Peyer's patch (tissue), 4 donors: ENCODE measurements around the gene AMBRA1. TPM values are rescaled to one million over a fixed set of nuclear protein-coding genes. Genes with fewer than 3 reads are reported as not detected.
"Not testable (repeated sequence)": the region's sequence is repeated elsewhere in the genome, so short reads cannot be mapped to it uniquely, and the experiment has no call there.

Experiments
- DNase-seq, 3 donors: peaks; one replicate each; pipeline ENCODE4 v3.0.0-alpha.2; 2017 to 2019
- H3K27ac ChIP-seq, 4 donors: fragments of 200-600 bp; sonication (generic); one replicate each; pipeline ENCODE4 v1.5.1; 2016 to 2019
- H3K27me3 ChIP-seq, 2 donors: fragments of 200-600 bp; sonication (generic); one replicate each; pipeline ENCODE4 v1.5.1; 2019
- H3K36me3 ChIP-seq, 3 donors: fragments of 200-600 bp; sonication (generic); one replicate each; pipeline ENCODE4 v1.5.1; 2016 to 2019
- H3K4me1 ChIP-seq, 4 donors: fragments of 200-600 bp; sonication (generic); one replicate each; pipeline ENCODE4 v1.5.1; 2016 to 2019
- H3K4me3 ChIP-seq, 4 donors: fragments of 200-600 bp; sonication (generic); 1 replicate in 3 of 4; 2 replicates in 1 of 4; pipeline ENCODE4 v1.5.1; 2016 to 2019; ENCODE audit warnings: mild to moderate bottlenecking in 1 of 4
- H3K9me3 ChIP-seq, 4 donors: fragments of 200-600 bp; sonication (generic); one replicate each; pipeline ENCODE4 v1.5.1; 2016 to 2019; ENCODE audit warnings: mild to moderate bottlenecking in 1 of 4
- CTCF ChIP-seq, 6 experiments: fragments of 450-650 bp in 4 of 6; fragments of 200-600 bp in 2 of 6; sonication (generic) in 1 of 6; IDR thresholded peaks; one replicate each; pipeline ENCODE4 v1.5.1; 2017 to 2019; ENCODE audit warnings: antibody characterized with exemption in 6 of 6, mild to moderate bottlenecking in 3 of 6, moderate library complexity in 1 of 6
- POLR2A ChIP-seq, 2 donors: fragments of 450-650 bp; IDR thresholded peaks; one replicate each; pipeline ENCODE4 v1.5.1; 2017; ENCODE audit warnings: antibody characterized with exemption in 2 of 2, mild to moderate bottlenecking in 2 of 2, moderate library complexity in 2 of 2
- total RNA-seq, 4 donors: library from RNA; depleted of rRNA; stranded (reverse); fragments of >200 nt; gene quantifications; one replicate each; pipeline ENCODE4 v1.1.0, GENCODE V29; 2016

AMBRA1 gene
- total RNA-seq, 4 donors from 2014 or later, result 28.9 to 61.6 (median 41.6) TPM

- H3K27me3 ChIP-seq, result no peaks in the 10 kb centered on the region
- no peak overlapping the region for H3K4me3 ChIP-seq
- H3K9me3 ChIP-seq, result no peaks in the 10 kb centered on the region
- H3K36me3 ChIP-seq, result no peaks in the 10 kb centered on the region
- DNase-seq, result no peak
- H3K27ac ChIP-seq, result peak overlapping the region in 1 of 4 donors; percentile 36
- peaks cover 0 to 20% (median 2%) of the 10 kb centered on the region in 4 donors for H3K4me1 ChIP-seq
- no peak for TF ChIP-seq CTCF (IDR thresholded peaks at IDR 0.05)
Measured at GRCh38 chr11:46522682-46523281, 71.0 kb downstream of the AMBRA1 start.

- Histone ChIP-seq H3K4me1 (peaks cover 0 to 20% (median 2%) of the 10 kb centered on the region in 4 donors), H3K36me3 (no peaks in the 10 kb centered on the region), H3K27me3 (no peaks in the 10 kb centered on the region), H3K27ac (no peak overlapping the region), H3K9me3 (no peaks in the 10 kb centered on the region), H3K4me3 (no peak overlapping the region)
- no peak for DNase-seq
- TF ChIP-seq CTCF (IDR thresholded peaks at IDR 0.05) (no peak), POLR2A (IDR thresholded peaks at IDR 0.05) (no peak)
Measured at GRCh38 chr11:46521961-46522681, 71.7 kb downstream of the AMBRA1 start.

- Histone ChIP-seq H3K27ac (no peak overlapping the region), H3K27me3 (no peaks in the 10 kb centered on the region), H3K4me3 (no peak overlapping the region), H3K36me3 (no peaks in the 10 kb centered on the region), H3K4me1 (peaks cover 0 to 20% (median 2%) of the 10 kb centered on the region in 4 donors), H3K9me3 (no peaks in the 10 kb centered on the region)
- DNase-seq, result no peak
- TF ChIP-seq CTCF (IDR thresholded peaks at IDR 0.05) (no peak), POLR2A (IDR thresholded peaks at IDR 0.05) (no peak)
Measured at GRCh38 chr11:46520971-46521745, 72.7 kb downstream of the AMBRA1 start.

GRCh38 chr11:46519351-46519750 lies 74.5 kb downstream of the AMBRA1 start:
- no peak overlapping the region for H3K4me3 ChIP-seq
- peaks cover 0 to 13% (median 2%) of the 10 kb centered on the region in 4 donors for H3K4me1 ChIP-seq
- no peak overlapping the region for H3K27ac ChIP-seq
- H3K27me3 ChIP-seq, result no peaks in the 10 kb centered on the region
- DNase-seq, result no peak
- H3K36me3 ChIP-seq, result no peaks in the 10 kb centered on the region
- no peaks in the 10 kb centered on the region for H3K9me3 ChIP-seq
- TF ChIP-seq POLR2A (IDR thresholded peaks at IDR 0.05), result no peak
- no peak for TF ChIP-seq CTCF (IDR thresholded peaks at IDR 0.05)

GRCh38 chr11:46518928-46519327 lies 74.9 kb downstream of the AMBRA1 start:
- not testable (repeated sequence) for H3K27ac ChIP-seq, H3K36me3 ChIP-seq, DNase-seq, H3K27me3 ChIP-seq, H3K9me3 ChIP-seq, H3K4me3 ChIP-seq
- H3K4me1 ChIP-seq, result peaks cover 0 to 13% (median 2%) of the 10 kb centered on the region in 4 donors

GRCh38 chr11:46514370-46514769 lies 79.5 kb downstream of the AMBRA1 start:
- DNase-seq, result no peak
- Histone ChIP-seq H3K36me3 (no peaks in the 10 kb centered on the region), H3K27me3 (no peaks in the 10 kb centered on the region), H3K4me3 (no peak overlapping the region), H3K4me1 (no peaks in the 10 kb centered on the region), H3K9me3 (no peaks in the 10 kb centered on the region), H3K27ac (no peak overlapping the region)
- TF ChIP-seq POLR2A (IDR thresholded peaks at IDR 0.05) (no peak), CTCF (IDR thresholded peaks at IDR 0.05) (no peak)
